ENCODE data around the gene SLC40A1. TPM values are rescaled to one million over a fixed set of nuclear protein-coding genes. Genes with fewer than 3 reads are reported as not detected.

SLC40A1 gene
- total RNA-seq, 1 donor from 2014 or later = not detected

DNA sequence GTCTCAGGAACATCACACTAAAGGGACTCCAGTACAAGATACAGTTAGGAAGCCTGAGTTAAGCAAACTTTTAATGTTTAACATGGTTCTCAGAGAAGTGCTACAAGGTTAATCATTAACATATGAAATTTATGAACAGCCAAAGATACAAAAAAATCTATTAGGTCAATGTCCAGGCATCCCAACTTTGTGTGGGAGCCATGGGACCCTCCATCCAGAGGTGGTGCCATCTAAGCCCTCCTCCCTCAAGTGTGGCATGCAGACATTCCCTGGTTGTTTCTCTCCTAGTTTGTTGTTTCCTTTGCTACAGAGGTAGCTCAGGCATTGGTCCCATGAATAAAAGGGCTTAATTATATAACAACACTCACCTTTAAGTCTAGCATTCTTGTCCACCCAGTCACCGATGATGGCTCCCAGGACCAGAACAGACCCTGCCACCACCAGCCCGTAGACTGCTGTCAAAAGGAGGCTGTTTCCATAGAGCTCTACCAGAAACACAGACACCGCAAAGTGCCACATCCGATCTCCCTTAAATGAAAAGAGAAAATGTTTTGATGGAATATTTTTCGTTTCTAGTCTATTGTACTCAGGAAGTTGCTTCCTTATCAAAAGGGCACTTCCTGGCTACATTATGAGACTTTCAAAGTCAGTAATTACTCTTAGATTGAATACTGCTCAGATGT is 5.7 kb downstream of the SLC40A1 start:
- Histone ChIP-seq H3K27me3 (peaks cover 100% of the 10 kb centered on the region), H3K4me3 (no peak overlapping the region), H3K4me2 (no peak overlapping the region), H3K9ac (no peak overlapping the region), H3K79me2 (ENCODE audit: low read depth) (no peaks in the 10 kb centered on the region), H4K20me1 (ENCODE audit: low read depth) (no peaks in the 10 kb centered on the region), H3K9me3 (ENCODE audit: low read depth) (no peaks in the 10 kb centered on the region), H3F3A (ENCODE audit: low read depth) (peaks cover 3% of the 10 kb centered on the region), H3K27ac (no peak overlapping the region), H3K4me1 (peaks cover under 1% of the 10 kb centered on the region), H2AFZ (replicated peaks) (no peak overlapping the region), H3K36me3 (no peaks in the 10 kb centered on the region)
- Mint-ChIP-seq H3K9me3 (no peaks in the 10 kb centered on the region), H3K27ac (no peak overlapping the region), H3K27me3 (ENCODE audit: insufficient read depth, low read depth) (peaks cover 7% of the 10 kb centered on the region), H3K36me3 (no peaks in the 10 kb centered on the region), H3K4me1 (peaks cover 2% of the 10 kb centered on the region), H3K4me3 (no peak overlapping the region)
- TF ChIP-seq, protein P1, sequence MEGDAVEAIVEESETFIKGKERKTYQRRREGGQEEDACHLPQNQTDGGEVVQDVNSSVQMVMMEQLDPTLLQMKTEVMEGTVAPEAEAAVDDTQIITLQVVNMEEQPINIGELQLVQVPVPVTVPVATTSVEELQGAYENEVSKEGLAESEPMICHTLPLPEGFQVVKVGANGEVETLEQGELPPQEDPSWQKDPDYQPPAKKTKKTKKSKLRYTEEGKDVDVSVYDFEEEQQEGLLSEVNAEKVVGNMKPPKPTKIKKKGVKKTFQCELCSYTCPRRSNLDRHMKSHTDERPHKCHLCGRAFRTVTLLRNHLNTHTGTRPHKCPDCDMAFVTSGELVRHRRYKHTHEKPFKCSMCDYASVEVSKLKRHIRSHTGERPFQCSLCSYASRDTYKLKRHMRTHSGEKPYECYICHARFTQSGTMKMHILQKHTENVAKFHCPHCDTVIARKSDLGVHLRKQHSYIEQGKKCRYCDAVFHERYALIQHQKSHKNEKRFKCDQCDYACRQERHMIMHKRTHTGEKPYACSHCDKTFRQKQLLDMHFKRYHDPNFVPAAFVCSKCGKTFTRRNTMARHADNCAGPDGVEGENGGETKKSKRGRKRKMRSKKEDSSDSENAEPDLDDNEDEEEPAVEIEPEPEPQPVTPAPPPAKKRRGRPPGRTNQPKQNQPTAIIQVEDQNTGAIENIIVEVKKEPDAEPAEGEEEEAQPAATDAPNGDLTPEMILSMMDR (IDR thresholded peaks at IDR 0.05) = no peak
- no peak for TF ChIP-seq EZH2 (IDR thresholded peaks at IDR 0.05)
- no peak for TF ChIP-seq EZH2phosphoT487 (IDR thresholded peaks at IDR 0.05)
- no peak for DNase-seq (ENCODE audit: low spot score)

DNA sequence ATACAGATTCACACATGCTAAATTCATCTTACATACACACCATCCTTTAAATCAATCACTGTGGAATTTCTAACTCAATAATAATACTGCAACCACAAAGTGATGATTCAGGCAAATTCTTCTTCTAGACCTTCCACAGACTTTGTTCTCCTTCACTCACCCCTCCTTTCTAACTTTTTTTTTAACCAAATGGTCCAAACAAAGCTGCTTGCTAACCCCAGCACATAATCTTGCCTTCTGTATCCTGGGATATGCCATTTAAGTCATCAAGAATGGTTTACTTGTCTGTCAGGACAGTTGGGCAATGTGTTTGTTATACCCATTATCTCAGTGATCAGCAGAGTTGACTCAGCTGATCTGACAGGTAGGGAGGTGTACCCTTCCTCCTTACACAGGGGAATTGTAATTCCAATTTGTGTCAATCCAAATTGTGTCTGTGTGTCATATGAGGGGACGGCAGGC is 10.0 kb downstream of the SLC40A1 start:
- no peaks in the 10 kb centered on the region for H3K27me3 Mint-ChIP-seq (ENCODE audit: insufficient read depth, low read depth)
- no peak overlapping the region for H3K4me3 Mint-ChIP-seq
- Histone ChIP-seq H3K79me2 (ENCODE audit: low read depth) (no peaks in the 10 kb centered on the region), H3F3A (ENCODE audit: low read depth) (no peaks in the 10 kb centered on the region), H3K4me2 (no peak overlapping the region), H3K27me3 (peaks cover 62% of the 10 kb centered on the region), H3K4me3 (no peak overlapping the region), H3K9me3 (ENCODE audit: low read depth) (no peaks in the 10 kb centered on the region), H4K20me1 (ENCODE audit: low read depth) (no peaks in the 10 kb centered on the region), H3K4me1 (no peaks in the 10 kb centered on the region), H3K36me3 (no peaks in the 10 kb centered on the region), H3K9ac (no peak overlapping the region), H2AFZ (replicated peaks) (no peak overlapping the region), H3K27ac (no peak overlapping the region)
- H3K36me3 Mint-ChIP-seq = no peaks in the 10 kb centered on the region
- no peak overlapping the region for H3K27ac Mint-ChIP-seq
- H3K4me1 Mint-ChIP-seq = peaks cover 3% of the 10 kb centered on the region
- DNase-seq (ENCODE audit: low spot score) = no peak
- TF ChIP-seq, protein P1 (IDR thresholded peaks at IDR 0.05) = no peak
- no peak for TF ChIP-seq EZH2 (IDR thresholded peaks at IDR 0.05)
- TF ChIP-seq EZH2phosphoT487 (IDR thresholded peaks at IDR 0.05) = no peak
- no peaks in the 10 kb centered on the region for H3K9me3 Mint-ChIP-seq

DNA sequence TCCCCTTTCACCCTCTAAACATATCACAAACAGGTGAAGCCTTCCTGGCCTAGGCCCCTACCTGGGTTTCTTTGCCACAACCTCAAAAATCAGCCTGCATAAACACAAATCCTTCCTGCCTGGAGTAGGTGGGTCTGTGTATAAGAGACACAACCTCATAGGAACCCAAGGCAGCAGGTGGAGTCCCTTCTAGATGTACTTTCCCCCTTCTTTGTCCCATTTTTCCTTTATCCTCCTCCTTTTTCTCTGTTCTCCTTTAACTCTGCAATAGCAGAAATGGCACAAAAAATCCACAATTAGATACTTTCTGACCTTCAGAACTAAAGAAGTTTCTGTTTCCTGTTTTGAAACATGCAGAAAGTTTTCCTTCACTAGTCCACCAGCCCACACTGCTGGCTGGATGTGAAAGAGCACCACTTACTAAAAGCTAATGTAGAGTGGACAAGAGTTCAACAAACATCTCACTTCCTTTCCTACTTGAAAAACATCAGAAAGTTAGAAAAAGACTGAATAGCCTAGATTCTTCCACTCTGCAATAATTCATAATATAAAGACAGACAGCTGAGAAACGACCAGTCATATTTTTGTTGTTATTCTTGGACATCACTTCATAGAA is 11.2 kb downstream of the SLC40A1 start:
- peaks cover 2% of the 10 kb centered on the region for H3K9me3 Mint-ChIP-seq
- H2AFZ ChIP-seq (replicated peaks) = no peak overlapping the region
- no peaks in the 10 kb centered on the region for H3K4me1 ChIP-seq
- peaks cover 50% of the 10 kb centered on the region for H3K27me3 ChIP-seq
- no peak overlapping the region for H3K4me3 ChIP-seq
- no peaks in the 10 kb centered on the region for H3K36me3 ChIP-seq
- H3F3A ChIP-seq (ENCODE audit: low read depth) = no peaks in the 10 kb centered on the region
- no peaks in the 10 kb centered on the region for H3K9me3 ChIP-seq (ENCODE audit: low read depth)
- H3K27me3 Mint-ChIP-seq (ENCODE audit: insufficient read depth, low read depth) = no peaks in the 10 kb centered on the region
- no peak overlapping the region for H3K9ac ChIP-seq
- H3K4me2 ChIP-seq = no peak overlapping the region
- peaks cover 3% of the 10 kb centered on the region for H3K4me1 Mint-ChIP-seq
- no peak overlapping the region for H3K4me3 Mint-ChIP-seq
- no peak for DNase-seq (ENCODE audit: low spot score)
- H3K36me3 Mint-ChIP-seq = no peaks in the 10 kb centered on the region
- TF ChIP-seq EZH2phosphoT487 (IDR thresholded peaks at IDR 0.05) = no peak
- TF ChIP-seq, protein P1 (IDR thresholded peaks at IDR 0.05) = no peak
- TF ChIP-seq EZH2 (IDR thresholded peaks at IDR 0.05) = no peak
- H4K20me1 ChIP-seq (ENCODE audit: low read depth) = no peaks in the 10 kb centered on the region
- no peak overlapping the region for H3K27ac Mint-ChIP-seq
- H3K27ac ChIP-seq = no peak overlapping the region
- H3K79me2 ChIP-seq (ENCODE audit: low read depth) = no peaks in the 10 kb centered on the region
